Common myeloid progenitor, CD34-positive (primary cell): ENCODE measurements around the gene RPS29.

Experiments used
- CTCF ChIA-PET: fragments of 350-600 bp; sonication (Branson Sonifier 250); formaldehyde crosslinking; loops from one replicate; lab custom pipeline; 2021; ENCODE audit warnings: antibody characterized with exemption; lab: Charles Lee
- POLR2A ChIA-PET: fragments of 350-600 bp; sonication (Branson Sonifier 250); formaldehyde crosslinking; loops from one replicate; lab custom pipeline; 2021; ENCODE audit warnings: antibody characterized with exemption; lab: Charles Lee
- DNase-seq, 3 donors: peaks; one replicate each; pipeline versions ENCODE4 v3.0.0 to v3.0.0-alpha.2; 2013
- H3K27ac ChIP-seq, 2 experiments: 1 replicate in 1 of 2; 2 replicates in 1 of 2; pipeline ENCODE4 v1.7.0; 2013; ENCODE audit warnings: inconsistent platforms in 2 of 2, low read length in 2 of 2, mild to moderate bottlenecking in 2 of 2, low read depth in 1 of 2, moderate library complexity in 1 of 2; ENCODE audit not compliant: severe bottlenecking in 2 of 2, insufficient read depth in 1 of 2, poor library complexity in 1 of 2
- H3K27me3 ChIP-seq, 5 experiments: replicated peaks in 2 of 5; 1 replicate in 3 of 5; 2 replicates in 2 of 5; pipeline versions ENCODE4 v1.6.1 to v1.7.0; 2013; ENCODE audit warnings: low read length in 4 of 5, mild to moderate bottlenecking in 2 of 5, moderate library complexity in 2 of 5, inconsistent platforms in 1 of 5; ENCODE audit not compliant: insufficient read depth in 5 of 5, control insufficient read depth in 4 of 5
- H3K36me3 ChIP-seq, 4 experiments: 1 replicate in 2 of 4; 2 replicates in 2 of 4; pipeline versions ENCODE4 v1.6.1 to v1.7.0; 2013; ENCODE audit warnings: low read length in 3 of 4, control low read depth in 1 of 4, mild to moderate bottlenecking in 1 of 4; ENCODE audit not compliant: control insufficient read depth in 4 of 4, insufficient read depth in 4 of 4
- H3K4me1 ChIP-seq, 4 experiments: 1 replicate in 3 of 4; 2 replicates in 1 of 4; pipeline versions ENCODE4 v1.6.1 to v1.7.1; 2013; ENCODE audit warnings: low read length in 3 of 4, mild to moderate bottlenecking in 3 of 4, control low read depth in 1 of 4, inconsistent platforms in 1 of 4, moderate library complexity in 1 of 4; ENCODE audit not compliant: control insufficient read depth in 4 of 4, insufficient read depth in 4 of 4; ENCODE audit errors: control extremely low read depth in 1 of 4
- H3K4me3 ChIP-seq, 7 experiments: 1 replicate in 4 of 7; 2 replicates in 3 of 7; pipeline versions ENCODE4 v1.5.1 to v1.7.0; 2013; ENCODE audit warnings: mild to moderate bottlenecking in 7 of 7, low read length in 6 of 7, moderate library complexity in 6 of 7, inconsistent platforms in 2 of 7, low read depth in 2 of 7, control low read depth in 1 of 7; ENCODE audit not compliant: insufficient read depth in 4 of 7, control insufficient read depth in 1 of 7; ENCODE audit errors: extremely low read depth in 1 of 7
- H3K9me3 ChIP-seq, 5 experiments: 1 replicate in 4 of 5; 2 replicates in 1 of 5; pipeline versions ENCODE4 v1.6.1 to v1.7.1; 2013; ENCODE audit warnings: low read length in 4 of 5, mild to moderate bottlenecking in 2 of 5, inconsistent platforms in 1 of 5, low read depth in 1 of 5, moderate library complexity in 1 of 5; ENCODE audit not compliant: control insufficient read depth in 4 of 5, insufficient read depth in 2 of 5; ENCODE audit errors: control extremely low read depth in 1 of 5
- WGBS: methylation state at CpG from one replicate; pipeline ENCODE4 v1.1.5; 2013; ENCODE audit not compliant: insufficient coverage; 5-methylcytosine and 5-hydroxymethylcytosine counted together

Gene RPS29

GRCh38 chr14:49578141-49578540 lies 8.0 kb downstream of the RPS29 start:
- Histone ChIP-seq H3K36me3 (peaks cover 7 to 49% (median 37%) of the 10 kb centered on the region in 4 experiments), H3K27me3 (no peaks in the 10 kb centered on the region), H3K9me3 (no peaks in the 10 kb centered on the region), H3K4me3 (no peak overlapping the region), H3K27ac (no peak overlapping the region), H3K4me1 (peaks cover 0 to 6% (median 2%) of the 10 kb centered on the region in 4 experiments)
- POLR2A ChIA-PET = no interaction called here
- CTCF ChIA-PET = interaction anchor here (1.1 kb wide), 1 partner anchor 10 kb away, joined by 3 read pairs; no protein-coding TSS in a partner anchor
- no peak for DNase-seq
- 100% methylated on average over 1 of the region's 1 CpG for WGBS

- H3K4me1 ChIP-seq = no peaks in the 10 kb centered on the region
- POLR2A ChIA-PET = no interaction called here
- no peak overlapping the region for H3K4me3 ChIP-seq
- H3K27me3 ChIP-seq = no peaks in the 10 kb centered on the region
- 100% methylated on average over 1 of the region's 5 CpGs for WGBS
- peaks cover 2 to 50% (median 24%) of the 10 kb centered on the region in 4 experiments for H3K36me3 ChIP-seq
- CTCF ChIA-PET = interaction anchor here (0.8 to 1.1 kb wide), 2 partner anchors 11 to 17 kb away, joined by 3 read pairs; no protein-coding TSS in a partner anchor
- no peak overlapping the region for H3K27ac ChIP-seq
- peaks cover 0 to 12% (median 5%) of the 10 kb centered on the region in 5 experiments for H3K9me3 ChIP-seq
- no peak for DNase-seq
Observed at GRCh38 chr14:49574038-49574437, 12.1 kb downstream of the RPS29 start.

GRCh38 chr14:49569281-49569680 lies 16.9 kb downstream of the RPS29 start:
- Histone ChIP-seq H3K9me3 (peaks cover 0 to 12% (median 5%) of the 10 kb centered on the region in 5 experiments), H3K4me1 (no peaks in the 10 kb centered on the region), H3K4me3 (no peak overlapping the region), H3K36me3 (peaks cover under 1 to 21% (median 3%) of the 10 kb centered on the region in 4 experiments), H3K27ac (no peak overlapping the region), H3K27me3 (no peaks in the 10 kb centered on the region)
- CTCF ChIA-PET = no interaction called here
- 90% methylated on average over 2 of the region's 3 CpGs for WGBS
- no peak for DNase-seq
- POLR2A ChIA-PET = no interaction called here

GRCh38 chr14:49566714-49567113 lies 19.5 kb downstream of the RPS29 start:
- CTCF ChIA-PET = no interaction called here
- Histone ChIP-seq H3K27me3 (no peaks in the 10 kb centered on the region), H3K4me1 (no peaks in the 10 kb centered on the region), H3K36me3 (peaks cover 0 to 7% (median 1%) of the 10 kb centered on the region in 4 experiments), H3K27ac (no peak overlapping the region), H3K4me3 (no peak overlapping the region), H3K9me3 (peaks cover 0 to 8% (median 5%) of the 10 kb centered on the region in 5 experiments)
- 97% methylated on average over 12 of the region's 12 CpGs for WGBS
- POLR2A ChIA-PET = no interaction called here
- DNase-seq = no peak

- no peaks in the 10 kb centered on the region for H3K27me3 ChIP-seq
- DNase-seq = no peak
- H3K36me3 ChIP-seq = no peaks in the 10 kb centered on the region
- H3K9me3 ChIP-seq = no peaks in the 10 kb centered on the region
- no peak overlapping the region for H3K27ac ChIP-seq
- WGBS = 100% methylated on average over 2 of the region's 6 CpGs
- CTCF ChIA-PET = interaction anchor here (0.6 kb wide), 1 partner anchor 544 kb away, joined by 5 read pairs; no protein-coding TSS in a partner anchor
- no peak overlapping the region for H3K4me3 ChIP-seq
- H3K4me1 ChIP-seq = no peaks in the 10 kb centered on the region
- POLR2A ChIA-PET = no interaction called here
Observed at GRCh38 chr14:49559979-49560768, 26.0 kb downstream of the RPS29 start.

- no peak for DNase-seq
- Histone ChIP-seq H3K36me3 (no peaks in the 10 kb centered on the region), H3K27me3 (no peaks in the 10 kb centered on the region), H3K27ac (no peak overlapping the region), H3K9me3 (no peaks in the 10 kb centered on the region), H3K4me1 (peaks cover 0 to 4% (median under 1%) of the 10 kb centered on the region in 4 experiments), H3K4me3 (no peak overlapping the region)
- POLR2A ChIA-PET = no interaction called here
- 67% methylated on average over 3 of the region's 3 CpGs for WGBS
- CTCF ChIA-PET = interaction anchor here (1.4 to 1.8 kb wide), 2 partner anchors 8 to 56 kb away, joined by 4 to 6 read pairs; no protein-coding TSS in a partner anchor
Observed at GRCh38 chr14:49553892-49554291, 32.3 kb downstream of the RPS29 start.

GRCh38 chr14:49553106-49553505 lies 33.1 kb downstream of the RPS29 start:
- no peak overlapping the region for H3K4me3 ChIP-seq
- no peaks in the 10 kb centered on the region for H3K9me3 ChIP-seq
- peaks cover 0 to 4% (median under 1%) of the 10 kb centered on the region in 4 experiments for H3K4me1 ChIP-seq
- no peak overlapping the region for H3K27ac ChIP-seq
- no peak for DNase-seq
- no peaks in the 10 kb centered on the region for H3K27me3 ChIP-seq
- POLR2A ChIA-PET = no interaction called here
- CTCF ChIA-PET = interaction anchor here (0.8 to 1.8 kb wide), 3 partner anchors 8 to 92 kb away, joined by 3 to 6 read pairs (median 4); no protein-coding TSS in a partner anchor
- H3K36me3 ChIP-seq = no peaks in the 10 kb centered on the region
